HCT116 (cell line): ENCODE measurements around the gene STK4. TPM values are rescaled to one million over a fixed set of nuclear protein-coding genes. Genes with fewer than 3 reads are reported as not detected.

Experiments used
- ATAC-seq: fragments of 200-7000 bp; cut with Tn5 transposase; 2 replicates; pipeline ENCODE4 v1.9.1; 2020; ENCODE audit warnings: mild to moderate bottlenecking, moderate library complexity
- BruUV-seq: library from RNA; stranded (reverse); fragments of 400-500 nt; replicated peaks from 2 replicates; lab custom pipeline; 2021; lab: Mats Ljungman, UMichigan
- CTCF ChIA-PET: fragments of 300-600 bp; sonication (Branson Sonifier 250); formaldehyde crosslinking; loops from one replicate; lab custom pipeline; 2021; ENCODE audit warnings: antibody characterized with exemption; lab: Charles Lee
- POLR2A ChIA-PET: fragments of 300-600, 350-600 bp; sonication (Branson Sonifier 250); formaldehyde crosslinking; loops from one replicate; lab custom pipeline; 2021; ENCODE audit warnings: antibody characterized with exemption; lab: Charles Lee
- RAD21 ChIA-PET, 2 experiments: fragments of 300-600 bp; sonication (Branson Sonifier 250); formaldehyde crosslinking; loops; one replicate each; lab custom pipeline; 2023; ENCODE audit warnings: low total read pairs in 2 of 2; ENCODE audit not compliant: uncharacterized antibody in 2 of 2, unreplicated experiment in 2 of 2, low non-redundant PET in 1 of 2; lab: Charles Lee
- DNase-seq: peaks from one replicate; pipeline ENCODE4 v3.0.0-alpha.2; 2010; ENCODE audit warnings: low read depth, low spot score
- H2AFZ ChIP-seq: fragments of 200-600 bp; shearing (Covaris generic), sonication (generic); 2 replicates; pipeline ENCODE4 v1.6.1; 2017; ENCODE audit warnings: low read depth, mixed run types, mixed read lengths, antibody characterized with exemption, low read length; ENCODE audit not compliant: poor library complexity, severe bottlenecking
- H3K27ac ChIP-seq: 2 replicates; pipeline ENCODE4 v1.5.1; 2012; ENCODE audit warnings: low read depth, low read length
- H3K27me3 ChIP-seq: fragments of 200-600 bp; sonication (generic); 2 replicates; pipeline ENCODE4 v1.6.1; 2016; ENCODE audit warnings: mixed run types, low read length, mixed read lengths; ENCODE audit not compliant: insufficient read depth
- H3K36me3 ChIP-seq, 2 experiments: fragments of 200-500 bp in 1 of 2; fragments of 200-600 bp in 1 of 2; sonication (Bioruptor generic) in 1 of 2; sonication (generic) in 1 of 2; 2 replicates each; pipeline versions ENCODE4 v1.5.1 to v1.6.1; 2014 to 2016; ENCODE audit warnings: low read length in 2 of 2, inconsistent platforms in 1 of 2, mixed read lengths in 1 of 2, mixed run types in 1 of 2; ENCODE audit not compliant: insufficient read depth in 2 of 2, control insufficient read depth in 1 of 2
- H3K4me1 ChIP-seq, 2 experiments: fragments of 200-600 bp in 1 of 2; sonication (generic) in 1 of 2; 2 replicates each; pipeline versions ENCODE4 v1.5.1 to v1.6.1; 2012 to 2017; ENCODE audit warnings: low read length in 2 of 2, inconsistent platforms in 1 of 2, mild to moderate bottlenecking in 1 of 2, mixed read lengths in 1 of 2, mixed run types in 1 of 2, moderate library complexity in 1 of 2; ENCODE audit not compliant: insufficient read depth in 2 of 2, control insufficient read depth in 1 of 2
- H3K4me2 ChIP-seq: fragments of 200-600 bp; sonication (generic); 2 replicates; pipeline ENCODE4 v1.6.1; 2017; ENCODE audit warnings: mixed run types, low read length, mixed read lengths
- H3K4me3 ChIP-seq, 2 experiments: fragments of 200-600 bp in 1 of 2; sonication (generic) in 1 of 2; replicated peaks in 1 of 2; 2 replicates each; pipeline ENCODE4 v1.5.1; 2011 to 2016; ENCODE audit warnings: low read length in 2 of 2, control low read depth in 1 of 2, low read depth in 1 of 2, mild to moderate bottlenecking in 1 of 2, mixed read lengths in 1 of 2, mixed run types in 1 of 2
- H3K79me2 ChIP-seq: fragments of 200-600 bp; sonication (generic); 2 replicates; pipeline ENCODE4 v1.6.1; 2017; ENCODE audit warnings: mild to moderate bottlenecking, mixed run types, low read length, moderate library complexity, mixed read lengths; ENCODE audit not compliant: insufficient read depth
- H3K9ac ChIP-seq: fragments of 200-600 bp; sonication (generic); 2 replicates; pipeline ENCODE4 v1.6.1; 2016; ENCODE audit warnings: low read length, mixed read lengths
- H3K9me2 ChIP-seq: fragments of 200-600 bp; sonication (generic), shearing (Covaris generic); 2 replicates; pipeline ENCODE4 v1.6.1; 2017; ENCODE audit warnings: mixed run types, mild to moderate bottlenecking, moderate library complexity; ENCODE audit not compliant: insufficient read depth
- H3K9me3 ChIP-seq, 2 experiments: fragments of 200-500 bp in 1 of 2; fragments of 200-600 bp in 1 of 2; sonication (Bioruptor generic) in 1 of 2; sonication (generic) in 1 of 2; 2 replicates each; pipeline ENCODE4 v1.6.1; 2014 to 2017; ENCODE audit warnings: low read length in 2 of 2, mixed read lengths in 2 of 2, inconsistent platforms in 1 of 2, low read depth in 1 of 2, mild to moderate bottlenecking in 1 of 2, mixed run types in 1 of 2, moderate library complexity in 1 of 2; ENCODE audit not compliant: control insufficient read depth in 1 of 2, insufficient read depth in 1 of 2
- H4K20me1 ChIP-seq: fragments of 200-600 bp; sonication (generic), shearing (Covaris generic); 2 replicates; pipeline ENCODE4 v1.6.1; 2017; ENCODE audit warnings: mixed run types, mild to moderate bottlenecking, moderate library complexity; ENCODE audit not compliant: insufficient read depth
- EGR1 ChIP-seq: IDR thresholded peaks from 2 replicates; pipeline ENCODE4 v1.6.1; 2012; ENCODE audit warnings: low read depth
- ELF1 ChIP-seq: IDR thresholded peaks from 2 replicates; pipeline ENCODE4 v1.6.1; 2012; ENCODE audit warnings: low read depth, borderline replicate concordance
- EZH2 ChIP-seq: fragments of 200-600 bp; sonication (generic); IDR thresholded peaks from 2 replicates; pipeline ENCODE4 v1.6.1; 2017; ENCODE audit warnings: antibody characterized with exemption, mixed run types
- POLR2A ChIP-seq: IDR thresholded peaks from 2 replicates; pipeline ENCODE4 v1.7.0; 2011; ENCODE audit warnings: borderline replicate concordance; ENCODE audit not compliant: insufficient read depth, insufficient read length; ENCODE audit errors: extremely low read depth
- RAD21 ChIP-seq: IDR thresholded peaks from 2 replicates; pipeline ENCODE4 v1.6.1; 2012; ENCODE audit warnings: low read depth, mild to moderate bottlenecking
- SP1 ChIP-seq: IDR thresholded peaks from 2 replicates; pipeline ENCODE4 v1.6.1; 2012; ENCODE audit warnings: low read depth
- TCF7L2 ChIP-seq: IDR thresholded peaks from 2 replicates; pipeline ENCODE4 v1.7.0; 2011; ENCODE audit warnings: borderline replicate concordance, inconsistent platforms; ENCODE audit not compliant: insufficient read depth, insufficient read length; ENCODE audit errors: extremely low read depth
- ZNF274 ChIP-seq: fragments of 200-500 bp; sonication (Bioruptor generic); IDR thresholded peaks from 2 replicates; pipeline ENCODE4 v1.6.1; 2014; ENCODE audit warnings: mild to moderate bottlenecking, low read depth, low read length, inconsistent platforms
- intact Hi-C: fragments of 100-400 bp; cut with micrococcal nuclease; formaldehyde crosslinking; loops from 2 replicates; pipeline ENCODE4 v1.10.0; 2022
- total RNA-seq: library from RNA; stranded (reverse); gene quantifications from one replicate; pipeline ENCODE4 v1.2.1, GENCODE V29; 2021; ENCODE audit not compliant: unreplicated experiment
- TF ChIP-seq, protein P1 (sequence below): IDR thresholded peaks from 2 replicates; pipeline ENCODE4 v1.6.1; 2012; ENCODE audit warnings: low read depth
- TF ChIP-seq, protein P2 (sequence below): IDR thresholded peaks from 2 replicates; pipeline ENCODE4 v1.6.1; 2012
- TF ChIP-seq, protein P3 (sequence below): IDR thresholded peaks from 2 replicates; pipeline ENCODE4 v1.6.1; 2012
- TF ChIP-seq, protein P4 (sequence below): IDR thresholded peaks from 2 replicates; pipeline ENCODE4 v1.6.1; 2011; ENCODE audit warnings: mild to moderate bottlenecking, low read length, moderate library complexity; ENCODE audit not compliant: insufficient replicate concordance; ENCODE audit errors: extremely low read depth

STK4 gene
- total RNA-seq, 1 experiment from 2014 or later: 45.4 TPM

DNA sequence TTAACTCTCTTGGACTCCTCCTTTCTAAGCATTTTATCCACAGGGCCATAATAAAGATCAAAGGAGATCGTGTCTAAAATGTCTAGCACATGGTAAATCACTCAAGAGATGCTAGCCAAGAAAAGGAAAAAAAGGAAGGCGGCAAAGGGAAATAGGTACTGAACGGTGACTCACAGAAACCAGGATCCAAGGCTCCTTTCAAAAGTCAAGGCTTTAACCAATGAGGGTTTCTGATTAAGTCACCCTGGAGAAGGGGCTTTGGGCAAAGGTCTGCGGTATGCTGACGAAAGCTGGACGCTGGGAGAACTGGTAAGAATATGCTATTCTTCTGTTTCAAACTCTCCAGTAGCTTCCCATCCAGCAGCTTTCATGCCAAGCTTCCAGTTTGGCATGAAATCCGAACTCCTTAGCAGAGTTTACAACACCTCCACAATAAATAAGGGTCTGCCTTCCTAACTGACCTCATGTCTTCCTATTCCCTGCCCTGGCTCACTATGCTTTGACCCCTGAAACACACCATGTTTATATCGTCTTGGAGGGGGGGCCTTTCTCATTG is 7.2 kb upstream of the STK4 start:
- no peaks in the 10 kb centered on the region for H3K9me2 ChIP-seq
- RAD21 ChIA-PET: no interaction called here
- peaks cover 26 to 29% of the 10 kb centered on the region in 2 experiments; a peak in 3 of 4 replicates for H3K36me3 ChIP-seq
- peak overlapping the region; percentile 46 for H3K27ac ChIP-seq
- ATAC-seq: no peak
- H3K9ac ChIP-seq: peak overlapping the region; percentile 86
- peaks cover 46% of the 10 kb centered on the region for H3K79me2 ChIP-seq
- no peaks in the 10 kb centered on the region for H3K9me3 ChIP-seq
- TF ChIP-seq RAD21: no peak
- TF ChIP-seq, all 23 proteins: peak for 0
- no peak overlapping the region for H2AFZ ChIP-seq
- no peak for DNase-seq
- no peaks in the 10 kb centered on the region for H4K20me1 ChIP-seq
- POLR2A ChIA-PET: no interaction called here
- H3K4me3 ChIP-seq: peak overlapping the region; percentile 51 to 92
- CTCF ChIA-PET: no interaction called here
- H3K27me3 ChIP-seq: no peaks in the 10 kb centered on the region
- H3K4me1 ChIP-seq: peaks cover 21 to 42% of the 10 kb centered on the region in 2 experiments
- intact Hi-C loops: no loop called here
- no TSS peak for BruUV-seq
- peak overlapping the region; percentile 90 for H3K4me2 ChIP-seq

DNA sequence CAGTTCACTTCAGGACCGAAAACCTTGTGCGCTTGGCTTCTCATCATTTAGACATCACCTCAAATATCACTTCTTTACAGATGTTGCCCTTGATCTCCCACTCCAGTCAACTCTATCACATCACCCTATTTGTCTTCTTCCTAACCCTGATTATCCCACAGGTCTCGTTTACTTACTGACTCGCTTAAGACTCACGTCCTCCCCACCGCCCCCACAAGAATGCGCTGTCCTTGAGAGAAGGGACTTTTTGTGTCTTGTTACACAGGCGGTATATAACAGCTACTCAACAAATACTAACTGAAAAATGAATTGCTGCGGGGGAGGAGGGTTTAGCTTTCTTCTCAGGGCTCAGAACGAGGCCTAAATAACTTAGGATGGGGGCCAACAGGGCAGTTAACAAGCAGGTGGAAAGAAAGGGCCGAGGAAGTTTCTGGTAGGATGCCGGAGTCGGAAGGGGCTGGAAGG is 6.6 kb upstream of the STK4 start:
- Histone ChIP-seq H3K9ac (peak overlapping the region; percentile 86), H2AFZ (no peak overlapping the region), H3K4me1 (peaks cover 21 to 42% of the 10 kb centered on the region in 2 experiments), H3K27me3 (no peaks in the 10 kb centered on the region), H4K20me1 (no peaks in the 10 kb centered on the region), H3K79me2 (peaks cover 46% of the 10 kb centered on the region), H3K4me3 (peak overlapping the region; percentile 51 to 92), H3K4me2 (peak overlapping the region; percentile 90), H3K9me3 (no peaks in the 10 kb centered on the region), H3K27ac (peak overlapping the region; percentile 46), H3K36me3 (peaks cover 21 to 24% of the 10 kb centered on the region in 2 experiments; a peak in 3 of 4 replicates), H3K9me2 (no peaks in the 10 kb centered on the region)
- POLR2A ChIA-PET: interaction anchor here (0.8 to 1.5 kb wide), 4 partner anchors 8 to 18 kb away, joined by 3 to 9 read pairs (median 4); no protein-coding TSS in a partner anchor
- intact Hi-C loops: no loop called here
- ATAC-seq (peak; percentile 35), DNase-seq (no peak)
- TSS peak; percentile 58 for BruUV-seq
- RAD21 ChIA-PET: no interaction called here
- TF ChIP-seq EZH2 (no peak), RAD21 (no peak), TCF7L2 (no peak), ELF1 (no peak), POLR2A (no peak), EGR1 (no peak; the same call in 1 of the 2 replicates), ZNF274 (no peak), SP1 (no peak)
- TF ChIP-seq, protein P1, sequence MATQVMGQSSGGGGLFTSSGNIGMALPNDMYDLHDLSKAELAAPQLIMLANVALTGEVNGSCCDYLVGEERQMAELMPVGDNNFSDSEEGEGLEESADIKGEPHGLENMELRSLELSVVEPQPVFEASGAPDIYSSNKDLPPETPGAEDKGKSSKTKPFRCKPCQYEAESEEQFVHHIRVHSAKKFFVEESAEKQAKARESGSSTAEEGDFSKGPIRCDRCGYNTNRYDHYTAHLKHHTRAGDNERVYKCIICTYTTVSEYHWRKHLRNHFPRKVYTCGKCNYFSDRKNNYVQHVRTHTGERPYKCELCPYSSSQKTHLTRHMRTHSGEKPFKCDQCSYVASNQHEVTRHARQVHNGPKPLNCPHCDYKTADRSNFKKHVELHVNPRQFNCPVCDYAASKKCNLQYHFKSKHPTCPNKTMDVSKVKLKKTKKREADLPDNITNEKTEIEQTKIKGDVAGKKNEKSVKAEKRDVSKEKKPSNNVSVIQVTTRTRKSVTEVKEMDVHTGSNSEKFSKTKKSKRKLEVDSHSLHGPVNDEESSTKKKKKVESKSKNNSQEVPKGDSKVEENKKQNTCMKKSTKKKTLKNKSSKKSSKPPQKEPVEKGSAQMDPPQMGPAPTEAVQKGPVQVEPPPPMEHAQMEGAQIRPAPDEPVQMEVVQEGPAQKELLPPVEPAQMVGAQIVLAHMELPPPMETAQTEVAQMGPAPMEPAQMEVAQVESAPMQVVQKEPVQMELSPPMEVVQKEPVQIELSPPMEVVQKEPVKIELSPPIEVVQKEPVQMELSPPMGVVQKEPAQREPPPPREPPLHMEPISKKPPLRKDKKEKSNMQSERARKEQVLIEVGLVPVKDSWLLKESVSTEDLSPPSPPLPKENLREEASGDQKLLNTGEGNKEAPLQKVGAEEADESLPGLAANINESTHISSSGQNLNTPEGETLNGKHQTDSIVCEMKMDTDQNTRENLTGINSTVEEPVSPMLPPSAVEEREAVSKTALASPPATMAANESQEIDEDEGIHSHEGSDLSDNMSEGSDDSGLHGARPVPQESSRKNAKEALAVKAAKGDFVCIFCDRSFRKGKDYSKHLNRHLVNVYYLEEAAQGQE: no peak
- TF ChIP-seq, protein P2, sequence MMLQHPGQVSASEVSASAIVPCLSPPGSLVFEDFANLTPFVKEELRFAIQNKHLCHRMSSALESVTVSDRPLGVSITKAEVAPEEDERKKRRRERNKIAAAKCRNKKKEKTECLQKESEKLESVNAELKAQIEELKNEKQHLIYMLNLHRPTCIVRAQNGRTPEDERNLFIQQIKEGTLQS: no peak
- TF ChIP-seq, protein P3, sequence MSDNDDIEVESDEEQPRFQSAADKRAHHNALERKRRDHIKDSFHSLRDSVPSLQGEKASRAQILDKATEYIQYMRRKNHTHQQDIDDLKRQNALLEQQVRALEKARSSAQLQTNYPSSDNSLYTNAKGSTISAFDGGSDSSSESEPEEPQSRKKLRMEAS: no peak
- TF ChIP-seq, protein P4, sequence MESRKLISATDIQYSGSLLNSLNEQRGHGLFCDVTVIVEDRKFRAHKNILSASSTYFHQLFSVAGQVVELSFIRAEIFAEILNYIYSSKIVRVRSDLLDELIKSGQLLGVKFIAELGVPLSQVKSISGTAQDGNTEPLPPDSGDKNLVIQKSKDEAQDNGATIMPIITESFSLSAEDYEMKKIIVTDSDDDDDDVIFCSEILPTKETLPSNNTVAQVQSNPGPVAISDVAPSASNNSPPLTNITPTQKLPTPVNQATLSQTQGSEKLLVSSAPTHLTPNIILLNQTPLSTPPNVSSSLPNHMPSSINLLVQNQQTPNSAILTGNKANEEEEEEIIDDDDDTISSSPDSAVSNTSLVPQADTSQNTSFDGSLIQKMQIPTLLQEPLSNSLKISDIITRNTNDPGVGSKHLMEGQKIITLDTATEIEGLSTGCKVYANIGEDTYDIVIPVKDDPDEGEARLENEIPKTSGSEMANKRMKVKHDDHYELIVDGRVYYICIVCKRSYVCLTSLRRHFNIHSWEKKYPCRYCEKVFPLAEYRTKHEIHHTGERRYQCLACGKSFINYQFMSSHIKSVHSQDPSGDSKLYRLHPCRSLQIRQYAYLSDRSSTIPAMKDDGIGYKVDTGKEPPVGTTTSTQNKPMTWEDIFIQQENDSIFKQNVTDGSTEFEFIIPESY: no peak
- CTCF ChIA-PET: interaction anchor here (1.0 kb wide), 1 partner anchor 8 kb away, joined by 3 read pairs; no protein-coding TSS in a partner anchor
